Nucleus accumbens (tissue), 56 donors: Measurements from ENCODE around the gene GLTP.

ENCODE experiments used
- DNase-seq, 56 donors: peaks; one replicate each; lab custom pipeline; 2025; lab: John Stamatoyannopoulos, UW

GLTP gene

DNA sequence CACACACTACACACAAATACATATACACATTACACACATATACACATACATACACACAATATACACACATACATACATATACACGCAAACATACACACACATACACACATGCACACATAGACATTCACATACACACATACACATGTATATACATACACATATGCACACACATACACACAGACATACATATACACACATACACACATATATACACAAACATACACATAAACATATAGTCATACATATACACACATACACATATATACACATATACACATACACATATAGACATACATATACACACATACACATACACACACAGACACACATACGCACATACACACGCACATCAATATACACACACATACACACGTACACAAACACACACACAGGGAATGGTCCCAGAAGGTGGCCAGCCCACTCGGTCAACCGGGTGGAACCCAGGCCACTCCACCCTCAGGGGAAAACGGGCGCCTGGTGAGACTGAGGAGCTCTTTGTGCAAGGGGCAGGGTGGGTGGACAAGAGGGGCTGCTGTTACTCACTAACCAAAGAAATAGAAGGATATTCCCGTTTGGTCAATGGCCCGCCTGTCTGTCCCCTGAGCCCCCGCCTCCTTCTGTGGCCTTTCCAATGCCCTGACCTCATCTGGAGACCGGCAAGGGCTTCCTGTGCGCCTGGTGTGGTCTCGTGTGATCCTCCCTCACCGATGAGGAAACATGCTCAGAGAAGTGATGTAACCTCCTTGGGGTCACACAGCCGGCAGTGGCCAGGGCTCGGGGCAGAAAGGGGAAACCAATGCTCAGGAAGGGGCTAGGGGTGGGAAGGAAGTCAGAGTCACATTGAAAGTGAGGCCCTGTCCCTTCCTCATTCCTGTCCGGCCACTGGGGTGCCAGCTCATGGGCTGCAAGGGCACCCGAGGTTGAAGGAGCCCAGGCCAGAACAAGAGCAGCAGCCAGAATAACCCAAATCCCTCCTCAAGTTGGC, 52.5 kb downstream of the GLTP start:
- peak in 24 of 56 donors; percentile 3 to 42 (median 12) for DNase-seq

DNA sequence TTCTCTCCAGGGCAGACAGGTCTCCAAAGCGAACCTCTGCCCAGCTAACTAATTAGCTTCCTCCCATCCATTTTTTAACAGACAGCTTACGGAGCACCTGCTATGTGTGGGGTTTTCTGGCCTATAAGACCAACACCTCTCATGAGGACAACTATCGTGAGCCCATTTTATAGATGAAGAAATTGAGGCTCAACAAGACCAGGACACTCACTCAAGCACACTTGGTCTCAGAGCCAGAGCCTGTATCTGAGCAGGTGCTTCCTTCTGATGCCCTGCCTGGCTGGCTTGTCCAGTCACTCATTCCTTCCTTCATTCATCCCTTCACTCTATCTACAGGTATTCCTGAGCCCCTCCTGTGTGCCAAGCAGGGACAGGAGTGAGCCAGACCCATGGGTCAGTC, 53.3 kb downstream of the GLTP start:
- DNase-seq = no peak

DNA sequence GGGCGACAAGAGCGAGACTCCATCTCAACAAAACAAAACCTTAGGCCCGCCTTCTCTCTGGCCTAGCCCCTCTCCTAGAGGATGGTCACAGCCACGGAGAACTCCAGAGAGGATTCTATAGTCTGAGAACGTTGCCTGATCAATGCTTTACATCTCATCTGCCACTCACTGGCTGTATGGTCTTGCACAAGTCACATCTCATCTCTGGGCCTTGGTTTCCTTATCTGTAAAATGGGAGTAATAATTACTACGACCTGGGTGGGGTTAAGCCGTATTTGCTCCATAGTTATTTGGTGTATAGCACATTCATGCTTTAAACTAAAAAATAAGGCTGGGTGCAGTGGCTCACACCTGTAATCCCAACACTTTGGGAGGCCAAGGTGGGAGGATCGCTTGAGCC, 55.6 kb downstream of the GLTP start:
- no peak for DNase-seq

DNA sequence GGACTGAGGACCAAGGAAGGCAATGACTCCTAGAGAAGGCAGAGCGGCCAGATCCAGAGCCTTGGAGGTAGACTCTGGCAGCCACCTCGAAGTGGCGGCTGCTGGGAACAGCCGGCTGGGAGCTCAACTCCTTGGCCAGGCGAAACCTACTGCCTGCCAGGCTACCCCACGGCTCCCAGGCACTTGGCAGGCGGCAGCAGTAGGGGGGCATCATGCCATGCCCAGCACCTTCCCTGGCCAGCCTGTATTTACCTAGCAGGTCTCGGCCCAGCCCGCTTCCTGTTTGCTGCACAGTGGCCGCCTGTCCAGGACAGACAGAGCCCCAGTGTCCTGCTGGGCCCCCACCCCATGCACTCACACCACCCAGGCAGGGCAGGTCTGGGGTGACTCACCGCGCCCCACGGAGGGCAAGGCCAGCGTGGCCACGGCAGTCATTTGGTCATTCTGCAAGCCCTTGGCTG, 57.4 kb downstream of the GLTP start:
- peak in 15 of 56 donors; percentile 4 to 35 (median 13) for DNase-seq

DNA sequence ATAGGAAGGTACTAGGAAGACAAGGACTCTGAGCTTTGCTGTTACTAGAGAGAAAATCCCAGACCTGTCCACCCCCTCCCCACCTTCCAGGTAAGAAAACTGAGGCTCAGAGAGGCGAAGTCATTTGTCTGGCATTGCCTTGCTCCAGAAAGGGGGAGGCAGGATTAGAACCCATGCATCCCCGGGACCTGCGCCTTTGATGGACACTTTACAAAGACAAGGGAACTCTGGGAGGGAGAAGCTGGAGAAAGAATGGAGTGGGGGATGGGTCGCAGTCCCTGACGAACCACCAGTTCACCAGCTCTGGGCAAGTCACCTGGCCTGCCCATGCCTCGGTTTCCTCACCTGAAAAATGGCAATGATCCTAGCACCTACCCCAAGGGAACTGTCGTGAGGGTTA, 57.9 kb downstream of the GLTP start:
- no peak for DNase-seq

DNA sequence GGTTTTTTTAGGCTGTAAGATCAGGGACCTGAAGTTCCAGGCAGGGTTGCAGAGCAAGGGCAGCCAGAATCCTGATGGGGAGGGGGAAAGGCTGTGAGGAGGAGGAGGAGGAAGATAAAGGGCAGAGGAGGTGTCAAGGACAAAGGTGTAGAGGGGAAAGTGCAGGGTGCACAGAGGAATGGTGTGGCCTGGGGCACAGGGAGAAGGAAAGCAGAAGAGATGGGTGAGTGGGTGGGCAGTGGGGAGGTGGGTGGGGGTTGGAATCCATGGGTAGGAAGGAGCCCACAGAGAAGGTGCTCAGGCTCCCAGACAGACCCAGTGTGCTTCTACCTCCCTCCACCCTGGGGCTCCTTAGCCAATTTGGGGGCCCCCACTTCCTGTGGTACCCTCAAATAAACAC, 58.4 kb downstream of the GLTP start:
- no peak for DNase-seq

DNA sequence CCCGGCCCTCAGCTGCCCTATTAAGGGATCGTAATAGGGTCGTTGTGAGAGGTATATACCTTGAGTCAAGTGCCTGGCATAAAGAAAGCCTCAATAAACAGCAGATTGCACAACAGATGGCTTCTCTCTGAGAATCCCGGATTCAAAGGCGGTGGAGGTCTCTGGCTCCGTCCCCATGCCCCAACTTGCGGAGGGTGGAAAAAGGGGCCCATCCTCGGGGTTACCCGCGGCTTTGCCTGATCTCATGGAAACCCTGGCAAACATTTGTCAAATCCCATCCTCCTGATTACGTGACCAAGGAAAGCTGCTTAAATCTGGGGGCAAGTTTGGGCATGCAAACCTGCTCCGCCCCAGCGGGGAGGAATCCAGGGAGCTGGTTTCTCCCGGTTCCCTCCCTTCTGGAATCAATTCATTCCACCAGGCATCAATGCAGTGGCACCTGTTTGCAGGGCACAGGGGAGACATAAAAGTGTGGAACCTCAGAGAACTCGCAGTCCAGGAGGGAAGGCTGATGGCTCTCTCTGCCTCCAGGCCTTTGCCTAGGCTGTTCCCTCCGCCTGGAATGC, 59.4 kb downstream of the GLTP start:
- DNase-seq = no peak

DNA sequence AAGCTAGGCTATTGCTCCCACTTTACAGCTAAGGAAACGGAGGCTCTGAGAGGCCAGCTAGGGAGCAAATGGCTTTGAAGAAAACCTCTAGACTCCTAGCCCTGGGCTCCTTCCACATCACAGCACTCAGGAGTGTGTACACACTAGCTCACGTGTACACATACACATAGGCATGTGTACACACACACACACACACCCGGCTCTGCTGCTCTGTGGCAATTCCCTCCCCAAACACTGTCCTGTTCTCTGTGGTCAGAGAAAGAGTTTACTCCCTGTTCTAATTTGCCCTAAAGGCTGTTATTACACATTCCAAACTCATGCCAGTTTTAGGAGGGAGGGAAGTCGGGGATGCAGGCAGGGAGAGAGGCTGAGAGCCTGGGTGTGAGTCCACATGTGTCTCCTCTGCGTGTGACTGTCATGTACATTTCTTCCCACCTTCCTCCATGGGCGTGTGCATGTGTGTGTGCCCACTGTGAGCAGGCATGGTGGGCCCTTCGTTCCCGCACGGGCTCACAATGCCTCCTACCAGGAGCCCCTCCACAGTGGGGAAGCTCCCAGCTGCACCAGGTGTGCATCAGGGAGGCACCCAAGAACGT, 61.3 kb downstream of the GLTP start:
- no peak for DNase-seq

DNA sequence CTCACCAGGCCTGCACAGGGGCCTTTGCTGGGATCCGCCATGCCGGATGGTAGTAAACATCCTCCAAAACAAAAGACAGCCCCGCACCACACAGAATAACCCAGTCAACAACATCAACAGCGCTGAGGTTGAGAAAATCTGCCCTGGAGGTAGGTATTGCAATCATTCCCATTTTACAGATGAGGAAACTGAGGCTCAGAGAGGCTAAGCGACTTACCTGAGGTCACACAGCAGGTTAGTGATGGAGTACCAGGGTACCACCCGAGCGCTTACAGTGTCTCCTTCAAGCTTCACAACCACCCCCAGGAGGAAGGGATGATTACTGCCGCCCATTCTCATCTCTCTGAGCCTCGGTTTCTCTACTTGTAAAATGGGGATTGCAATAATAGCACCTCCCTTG, 62.1 kb downstream of the GLTP start:
- no peak for DNase-seq

DNA sequence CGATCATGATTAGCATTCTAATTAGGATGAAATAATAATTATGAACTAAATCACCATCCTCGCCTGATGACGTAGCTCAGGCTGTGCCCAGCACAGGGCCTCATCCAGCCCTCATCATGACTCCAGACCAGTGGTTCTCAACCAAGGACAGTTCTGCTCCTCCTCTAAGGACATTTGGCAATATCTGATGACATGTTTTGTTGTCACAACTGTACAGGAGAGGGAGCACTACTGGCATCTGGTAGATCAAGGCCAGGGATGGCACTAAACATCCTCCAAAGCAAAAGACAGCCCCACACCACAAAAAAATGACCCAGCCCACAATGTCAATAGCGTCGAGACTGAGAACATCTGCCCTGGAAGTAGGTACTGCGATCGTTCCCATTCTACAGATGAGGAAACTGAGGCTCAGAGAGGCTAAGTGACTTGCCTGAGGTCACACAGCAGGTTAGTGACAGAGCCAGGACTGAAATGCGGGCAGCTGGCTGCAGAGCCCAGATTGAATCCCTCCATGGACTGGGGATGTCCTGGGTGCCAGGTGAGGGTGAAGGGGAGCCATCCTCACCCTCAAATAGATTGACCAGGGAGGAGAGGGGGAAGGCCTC, 62.6 kb downstream of the GLTP start:
- no peak for DNase-seq

DNA sequence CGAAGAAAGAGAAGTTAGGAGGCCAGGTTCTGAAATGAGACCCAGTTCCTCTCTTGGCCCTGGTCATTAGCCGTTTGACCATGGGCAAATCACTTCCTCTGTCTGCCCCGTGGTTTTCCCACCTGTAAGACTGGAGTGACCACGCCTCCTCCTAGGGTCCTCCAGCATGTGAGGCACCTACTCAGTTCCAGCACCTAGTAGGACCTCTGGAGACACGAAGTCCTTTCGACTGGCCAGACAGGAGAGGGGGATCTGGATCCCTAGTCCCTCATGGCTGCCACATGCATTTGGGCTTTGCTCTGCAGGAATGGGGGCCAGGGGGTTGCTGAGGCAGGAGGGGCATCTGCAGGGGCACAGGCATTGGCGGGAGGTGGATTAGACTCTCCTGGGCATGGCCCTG, 63.5 kb downstream of the GLTP start:
- DNase-seq = no peak

DNA sequence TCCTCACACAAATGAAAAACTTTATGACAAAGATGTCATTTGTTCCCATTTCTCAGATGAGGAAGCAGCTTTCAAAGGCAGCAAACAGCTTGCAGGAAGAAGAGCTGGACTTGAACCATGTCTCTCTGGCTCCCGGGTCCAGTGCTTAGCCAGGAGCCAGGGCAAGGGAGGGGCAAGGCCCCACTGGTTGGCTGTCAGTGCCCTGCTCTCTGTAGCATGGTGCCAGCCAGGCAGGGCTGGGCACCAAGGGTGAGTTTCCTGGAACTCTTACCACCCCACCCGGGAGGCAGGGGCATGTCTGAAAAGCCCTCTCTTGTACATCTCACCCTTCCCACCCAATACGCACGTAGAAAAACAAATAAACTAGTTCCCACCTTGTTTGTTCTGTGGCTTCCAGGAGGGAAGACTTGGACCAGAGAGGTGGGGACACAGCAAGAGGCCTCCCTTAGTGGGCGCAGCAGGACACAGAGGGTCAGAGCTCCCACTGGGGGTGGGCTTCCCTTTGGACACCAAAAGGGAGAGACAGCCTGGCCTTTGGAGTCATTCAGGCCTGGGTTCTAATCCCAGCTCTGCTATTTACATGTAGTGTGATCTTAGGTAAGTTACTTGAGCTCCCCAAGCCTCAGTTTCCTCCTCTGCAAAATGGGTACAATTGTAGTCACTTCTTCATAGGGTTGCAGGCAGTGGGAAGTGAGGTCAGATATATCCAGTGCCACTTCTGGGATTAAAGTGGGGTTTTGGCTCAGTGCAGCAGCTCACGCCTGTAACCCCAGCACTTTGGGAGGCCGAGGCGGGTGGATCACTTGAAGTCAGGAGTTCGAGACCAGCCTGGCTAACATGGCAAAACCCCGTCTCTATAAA, 64.4 kb downstream of the GLTP start:
- no peak for DNase-seq

DNA sequence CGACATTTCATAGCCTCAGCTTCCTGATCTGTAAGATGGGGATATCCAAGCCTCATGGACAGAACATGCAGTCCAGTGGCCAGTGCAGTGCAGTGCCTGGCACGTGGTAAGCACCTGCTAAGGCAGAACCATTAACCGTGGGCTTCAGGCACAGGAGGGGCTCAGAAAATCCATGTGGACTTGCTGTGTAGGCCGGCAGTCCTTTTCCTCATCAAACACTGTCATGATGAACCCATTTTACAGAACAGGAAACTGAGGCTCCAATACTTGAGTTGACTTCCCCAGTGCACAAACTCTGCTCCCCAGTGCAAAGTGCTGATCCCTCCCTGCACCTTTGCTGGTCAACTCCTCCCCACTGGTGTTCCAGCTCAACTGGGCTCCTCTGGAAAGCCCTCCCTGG, 65.1 kb downstream of the GLTP start:
- DNase-seq = no peak

DNA sequence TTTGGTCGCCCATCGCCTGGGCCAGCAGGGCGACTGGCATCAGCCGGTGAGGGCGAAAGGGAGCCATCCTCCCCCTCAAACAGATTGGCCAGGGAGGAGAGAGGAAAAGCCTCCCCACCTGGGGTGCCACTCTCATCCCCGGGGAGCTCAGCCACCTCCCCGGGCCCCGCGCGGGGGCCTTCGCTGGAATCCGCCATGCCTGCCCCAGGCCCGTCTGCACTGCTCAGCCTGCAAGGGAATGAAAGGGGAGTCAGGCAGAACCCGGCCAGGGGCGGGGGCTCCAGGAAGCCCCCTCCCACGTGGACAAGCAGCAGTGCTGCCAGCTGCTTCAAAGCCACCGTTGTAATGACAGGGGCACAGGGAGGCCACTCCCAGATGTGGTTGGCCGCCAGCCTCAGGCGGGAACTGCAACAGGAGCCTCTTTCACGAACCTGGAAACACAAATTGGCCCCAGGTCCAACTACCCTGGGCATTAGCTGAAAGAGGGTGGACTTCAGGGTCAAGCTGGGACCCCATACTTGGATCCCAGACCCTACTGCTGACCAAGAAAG, 65.7 kb downstream of the GLTP start:
- no peak for DNase-seq

DNA sequence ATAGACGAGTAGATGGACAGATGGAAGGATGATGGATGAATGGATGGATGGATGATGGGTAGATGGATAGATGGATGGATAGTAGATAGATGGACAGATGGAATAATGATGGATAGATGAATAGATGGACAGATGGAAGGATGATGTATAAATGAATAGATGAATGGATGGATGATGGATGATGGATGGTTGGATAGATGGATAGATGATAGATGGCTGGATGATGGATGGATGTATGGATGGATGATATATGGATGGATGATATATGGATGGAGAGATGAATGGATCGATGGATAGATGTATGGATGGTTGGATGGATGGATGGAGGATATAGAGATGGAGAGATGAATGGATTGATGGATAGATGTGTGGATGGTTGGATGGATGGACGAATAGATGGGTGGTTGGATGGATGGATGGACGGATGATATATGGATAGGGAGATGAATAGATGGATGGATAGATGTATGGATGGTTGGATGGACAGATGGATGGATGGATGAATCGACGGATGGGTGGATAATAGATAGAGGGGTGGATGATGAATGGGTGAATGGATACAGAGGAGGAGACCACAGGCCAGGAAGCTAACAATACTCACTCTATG, 66.4 kb downstream of the GLTP start:
- no peak for DNase-seq

DNA sequence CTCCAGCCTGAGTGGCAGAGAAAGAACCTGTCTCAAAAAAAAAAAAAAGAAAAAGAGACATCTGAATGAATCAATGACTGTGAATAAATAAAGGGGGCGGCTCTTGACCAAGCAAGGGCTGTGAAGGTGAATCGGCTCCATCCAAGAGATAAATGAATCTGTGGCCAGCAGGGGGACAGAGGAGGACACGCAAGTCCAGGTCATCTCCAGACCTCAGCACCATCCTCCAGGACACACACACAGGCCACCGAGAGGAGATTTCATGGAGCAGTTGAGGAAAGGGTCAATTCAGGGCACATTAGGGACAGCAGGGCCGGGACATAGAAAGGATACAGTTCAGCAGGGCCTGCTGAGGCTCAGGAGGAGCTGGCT, 68.7 kb downstream of the GLTP start:
- no peak for DNase-seq

DNA sequence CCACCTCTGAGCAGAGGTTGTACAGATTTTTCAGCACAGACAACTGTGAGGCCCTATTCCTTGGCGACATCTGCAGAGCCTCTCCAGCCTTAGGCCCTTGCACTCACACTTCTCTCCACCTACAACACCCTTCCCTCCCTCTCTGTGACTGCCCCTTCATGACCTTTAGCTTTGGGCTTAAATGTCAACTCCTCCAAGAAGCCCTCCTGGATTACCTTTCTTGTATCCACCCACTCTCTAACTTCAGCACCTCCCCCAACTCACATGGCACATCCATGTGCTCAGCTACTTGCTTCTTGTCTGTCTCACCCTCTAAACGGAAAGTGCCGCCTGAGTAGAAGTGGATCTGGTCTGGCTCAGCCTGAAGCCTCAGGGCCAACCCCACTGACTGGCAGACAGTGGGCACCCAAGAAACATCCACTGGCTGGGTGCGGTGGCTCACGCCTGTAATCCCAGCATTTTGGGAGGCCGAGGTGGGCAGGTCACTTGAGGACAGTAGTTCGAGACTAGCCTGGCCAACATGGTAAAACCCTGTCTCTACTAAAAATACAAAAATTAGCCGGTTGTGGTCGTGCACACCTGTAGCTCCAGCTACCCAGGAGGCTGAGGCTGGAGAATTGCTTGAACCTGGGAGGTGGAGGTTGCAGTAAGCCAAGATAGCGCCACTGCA, 69.3 kb downstream of the GLTP start:
- no peak for DNase-seq

DNA sequence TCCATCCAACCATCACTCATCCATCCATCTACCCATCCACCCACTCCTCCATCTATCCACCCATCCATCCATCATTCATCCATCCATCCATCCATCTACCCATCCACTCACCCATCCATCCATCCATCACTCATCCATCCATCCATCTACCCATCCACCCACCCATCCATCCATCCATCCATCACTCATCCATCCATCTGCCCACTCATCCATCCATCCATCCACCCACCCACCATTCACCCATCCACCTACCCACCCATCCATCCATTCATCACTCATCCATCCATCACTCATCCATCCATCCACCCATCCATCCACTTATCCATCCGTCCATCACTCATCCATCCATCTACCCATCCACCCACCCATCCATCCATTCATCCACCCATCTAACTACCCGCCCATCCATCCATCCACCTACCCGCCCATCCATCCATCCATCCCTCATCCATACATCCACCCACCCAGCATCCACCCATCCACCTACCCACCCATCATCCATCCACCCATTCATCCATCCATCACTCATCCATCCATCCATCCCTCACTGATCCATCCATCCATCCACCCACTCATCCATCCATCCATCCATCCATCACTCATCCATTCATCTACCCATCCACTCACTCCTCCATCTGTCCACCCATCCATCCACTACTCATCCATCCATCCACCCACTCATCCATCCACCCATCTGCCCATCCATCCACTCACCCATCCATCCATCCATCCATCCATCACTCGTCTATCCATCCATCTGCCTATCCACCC, 71.3 kb downstream of the GLTP start:
- no peak for DNase-seq
